ENCODE results near the gene PROX2. TPM values are rescaled to one million over a fixed set of nuclear protein-coding genes. Genes with fewer than 3 reads are reported as not detected.
A peak's percentile ranks its signal among the peaks of the same experiment; 100 is the strongest.

Gene PROX2
- total RNA-seq, 1 experiment from 2014 or later, result not detected

DNA sequence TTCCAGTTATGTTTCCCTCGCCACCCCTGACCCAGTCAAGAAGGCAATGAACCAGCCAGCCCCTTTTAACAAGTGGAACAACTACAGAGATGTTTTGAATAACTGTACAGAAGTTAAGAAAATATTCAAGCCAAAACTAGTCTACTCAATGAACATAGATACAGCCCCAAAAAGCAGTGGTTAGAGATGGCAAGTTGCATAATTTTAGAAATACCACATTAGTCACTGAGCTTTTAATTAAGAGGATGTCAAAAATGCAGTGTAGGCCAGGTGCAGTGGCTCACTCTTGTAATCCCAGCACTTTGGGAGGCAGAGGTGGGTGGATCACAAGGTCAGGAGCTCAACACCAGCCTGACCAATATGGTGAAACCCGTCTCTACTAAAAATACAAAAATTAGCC is 27.2 kb downstream of the PROX2 start:
- no peaks in the 10 kb centered on the region for H3K27me3 ChIP-seq (ENCODE audit: insufficient read depth, low read depth)
- H3K9me3 ChIP-seq (ENCODE audit: insufficient read depth, low read depth), result no peaks in the 10 kb centered on the region
- H3K4me2 ChIP-seq, result no peak overlapping the region
- no peak for TF ChIP-seq EZH2 (IDR thresholded peaks at IDR 0.05; ENCODE audit: low read depth)
- TF ChIP-seq CTCF (conservative IDR thresholded peaks at IDR 0.05), result no peak
- H3K4me1 ChIP-seq (replicated peaks; ENCODE audit: insufficient read depth), result peaks cover 12% of the 10 kb centered on the region
- H3K4me3 ChIP-seq, result no peak overlapping the region
- no peak for DNase-seq
- no peak overlapping the region for H2AFZ ChIP-seq
- H3K36me3 ChIP-seq (ENCODE audit: low read depth), result no peaks in the 10 kb centered on the region
- H3K79me2 ChIP-seq (ENCODE audit: low read depth), result no peaks in the 10 kb centered on the region
- BruUV-seq (replicated peaks), result no TSS peak
- intact Hi-C loops (cut with micrococcal nuclease; ENCODE audit: unreplicated experiment), result no loop called here
- CTCF ChIA-PET, result interaction anchor here (0.6 to 2.1 kb wide), 3 partner anchors 12 to 528 kb away, joined by 5 to 8 read pairs (median 6); no protein-coding TSS in a partner anchor
- peaks cover 17% of the 10 kb centered on the region; the same call in 1 of the 2 replicates for H3F3A ChIP-seq (ENCODE audit: insufficient read depth, low read depth)
- POLR2A ChIA-PET (ENCODE audit: unreplicated experiment), result no interaction called here
- H4K20me1 ChIP-seq (ENCODE audit: insufficient read depth), result no peaks in the 10 kb centered on the region
- no peaks in the 10 kb centered on the region for H3K9me2 ChIP-seq (ENCODE audit: insufficient read depth)
- no peak overlapping the region for H3K27ac ChIP-seq

- Histone ChIP-seq H4K20me1 (ENCODE audit: insufficient read depth) (no peaks in the 10 kb centered on the region), H3K27me3 (ENCODE audit: insufficient read depth, low read depth) (no peaks in the 10 kb centered on the region), H3K27ac (no peak overlapping the region), H3K4me2 (no peak overlapping the region), H3K4me3 (no peak overlapping the region), H3K9me3 (ENCODE audit: insufficient read depth, low read depth) (no peaks in the 10 kb centered on the region), H3K79me2 (ENCODE audit: low read depth) (no peaks in the 10 kb centered on the region), H3K9me2 (ENCODE audit: insufficient read depth) (no peaks in the 10 kb centered on the region), H2AFZ (no peak overlapping the region), H3K36me3 (ENCODE audit: low read depth) (no peaks in the 10 kb centered on the region), H3K4me1 (replicated peaks; ENCODE audit: insufficient read depth) (peaks cover 7% of the 10 kb centered on the region; the same call in 1 of the 2 replicates), H3F3A (ENCODE audit: insufficient read depth, low read depth) (peaks cover 10% of the 10 kb centered on the region; the same call in 1 of the 2 replicates)
- intact Hi-C loops (cut with micrococcal nuclease; ENCODE audit: unreplicated experiment), result no loop called here
- DNase-seq, result no peak
- CTCF ChIA-PET, result no interaction called here
- POLR2A ChIA-PET (ENCODE audit: unreplicated experiment), result interaction anchor here (0.6 kb wide), 1 partner anchor 10 kb away, joined by 6 read pairs; no protein-coding TSS in a partner anchor
- BruUV-seq (replicated peaks), result TSS peak; percentile 2
- no peak for TF ChIP-seq EZH2 (IDR thresholded peaks at IDR 0.05; ENCODE audit: low read depth)
- TF ChIP-seq CTCF (conservative IDR thresholded peaks at IDR 0.05), result no peak
These were observed 28.8 kb downstream of the PROX2 start for GRCh38 chr14:74846968-74847665.

GRCh38 chr14:74846168-74846567 is 29.8 kb downstream of the PROX2 start:
- Histone ChIP-seq H3K4me1 (replicated peaks; ENCODE audit: insufficient read depth) (peaks cover 7% of the 10 kb centered on the region; the same call in 1 of the 2 replicates), H3K9me3 (ENCODE audit: insufficient read depth, low read depth) (no peaks in the 10 kb centered on the region), H3F3A (ENCODE audit: insufficient read depth, low read depth) (peaks cover 10% of the 10 kb centered on the region; the same call in 1 of the 2 replicates), H3K4me3 (no peak overlapping the region), H3K36me3 (ENCODE audit: low read depth) (no peaks in the 10 kb centered on the region), H3K27me3 (ENCODE audit: insufficient read depth, low read depth) (no peaks in the 10 kb centered on the region), H3K4me2 (no peak overlapping the region), H3K9me2 (ENCODE audit: insufficient read depth) (no peaks in the 10 kb centered on the region), H3K79me2 (ENCODE audit: low read depth) (no peaks in the 10 kb centered on the region), H2AFZ (no peak overlapping the region), H3K27ac (no peak overlapping the region), H4K20me1 (ENCODE audit: insufficient read depth) (no peaks in the 10 kb centered on the region)
- no TSS peak for BruUV-seq (replicated peaks)
- intact Hi-C loops (cut with micrococcal nuclease; ENCODE audit: unreplicated experiment), result no loop called here
- ChIA-PET CTCF (interaction anchor here (0.6 kb wide), 2 partner anchors 16 to 234 kb away, joined by 3 to 4 read pairs; no protein-coding TSS in a partner anchor), POLR2A (ENCODE audit: unreplicated experiment) (no interaction called here)
- TF ChIP-seq CTCF (conservative IDR thresholded peaks at IDR 0.05) (no peak), EZH2 (IDR thresholded peaks at IDR 0.05; ENCODE audit: low read depth) (no peak)
- no peak for DNase-seq
